UCSD-AML1 (cell line): Measurements from ENCODE around the gene PDZRN4.
"Not testable (repeated sequence)": the region's sequence is repeated elsewhere in the genome, so short reads cannot be mapped to it uniquely, and the experiment has no call there.

ENCODE experiments used
- DNase-seq: peaks from one replicate; lab custom pipeline; 2025; ENCODE audit not compliant: unreplicated experiment; lab: John Stamatoyannopoulos, UW

Gene PDZRN4

GRCh38 chr12:41188058-41188840 lies at the start of gene PDZRN4:
PDZRN4 (plus strand) TSS chr12:41188320.
- DNase-seq, result no peak

GRCh38 chr12:41140117-41140516 lies 48.0 kb upstream of the PDZRN4 start:
- DNase-seq, result no peak

GRCh38 chr12:41141104-41141503 lies 47.0 kb upstream of the PDZRN4 start:
- DNase-seq, result no peak

GRCh38 chr12:41142376-41142775 lies 45.7 kb upstream of the PDZRN4 start:
- no peak for DNase-seq

- no peak for DNase-seq
These were observed 36.3 kb upstream of the PDZRN4 start for GRCh38 chr12:41151793-41152192.

- DNase-seq, result no peak
These were observed 25.7 kb upstream of the PDZRN4 start for GRCh38 chr12:41162461-41162860.

- DNase-seq, result no peak
These were observed 20.4 kb upstream of the PDZRN4 start for GRCh38 chr12:41167701-41168100.

- no peak for DNase-seq
These were observed 13.5 kb upstream of the PDZRN4 start for GRCh38 chr12:41174602-41175001.

GRCh38 chr12:41179507-41179906 lies 8.6 kb upstream of the PDZRN4 start:
- DNase-seq, result not testable (repeated sequence)

- DNase-seq, result no peak
These were observed 3.3 kb upstream of the PDZRN4 start for GRCh38 chr12:41184864-41185263.

GRCh38 chr12:41186026-41186425 lies 2.1 kb upstream of the PDZRN4 start:
- DNase-seq, result no peak

GRCh38 chr12:41188841-41189394 lies 798 bp downstream of the PDZRN4 start:
- DNase-seq, result no peak

- DNase-seq, result no peak
These were observed 1.5 kb downstream of the PDZRN4 start for GRCh38 chr12:41189395-41190251.

GRCh38 chr12:41190338-41190737 lies 2.2 kb downstream of the PDZRN4 start:
- DNase-seq, result no peak

- not testable (repeated sequence) for DNase-seq
These were observed 3.4 kb downstream of the PDZRN4 start for GRCh38 chr12:41191549-41191948.

- DNase-seq, result no peak
These were observed 5.2 kb downstream of the PDZRN4 start for GRCh38 chr12:41193311-41193710.

- no peak for DNase-seq
These were observed 13.9 kb downstream of the PDZRN4 start for GRCh38 chr12:41202051-41202450.

- DNase-seq, result no peak
These were observed 17.1 kb downstream of the PDZRN4 start for GRCh38 chr12:41205070-41205709.

GRCh38 chr12:41206298-41206697 lies 18.2 kb downstream of the PDZRN4 start:
- no peak for DNase-seq

- DNase-seq, result no peak
These were observed 23.3 kb downstream of the PDZRN4 start for GRCh38 chr12:41211448-41211847.

GRCh38 chr12:41212625-41213024 lies 24.5 kb downstream of the PDZRN4 start:
- DNase-seq, result no peak
